GM12878 (cell line): Measurements from ENCODE around the gene FOSB. TPM values are rescaled to one million over a fixed set of nuclear protein-coding genes. Genes with fewer than 3 reads are reported as not detected.

Experiments used
- ATAC-seq: fragments of 200-7000 bp; cut with Tn5 transposase; 3 replicates; pipeline ENCODE4 v1.9.1; 2020; ENCODE audit warnings: mild to moderate bottlenecking, moderate library complexity
- BruUV-seq: library from RNA; stranded (reverse); fragments of 400-500 nt; replicated peaks from 2 replicates; lab custom pipeline; 2021; lab: Mats Ljungman, UMichigan
- CTCF ChIA-PET: fragments of 300-600 bp; sonication (Branson Sonifier 250); formaldehyde crosslinking; extraction: SDS; loops from one replicate; lab custom pipeline; 2021; ENCODE audit warnings: inconsistent platforms; lab: Yijun Ruan, JAX
- POLR2A ChIA-PET: fragments of 350-600 bp; formaldehyde crosslinking; extraction: SDS; loops from one replicate; lab custom pipeline; 2021; ENCODE audit warnings: inconsistent platforms; lab: Charles Lee
- RAD21 ChIA-PET: fragments of 300-600 bp; sonication (Branson Sonifier 250); formaldehyde crosslinking; loops from one replicate; lab custom pipeline; 2023; ENCODE audit warnings: antibody characterized with exemption; ENCODE audit not compliant: unreplicated experiment; lab: Charles Lee
- SMC1A ChIA-PET: fragments of 300-600 bp; sonication (Branson Sonifier 250); formaldehyde crosslinking; loops from one replicate; lab custom pipeline; 2023; ENCODE audit not compliant: unreplicated experiment, uncharacterized antibody; lab: Charles Lee
- DNase-seq: peaks from one replicate; pipeline ENCODE4 v3.0.0-alpha.2; 2011; ENCODE audit warnings: low read depth, low spot score
- FAIRE-seq: peaks from 3 replicates; lab custom pipeline; 2011; peaks lifted over from hg19 to GRCh38; lab: Jason Lieb, UNC
- H2AFZ ChIP-seq: 2 replicates; pipeline ENCODE4 v1.6.0; 2011; ENCODE audit warnings: low read depth, low read length, control low read depth; ENCODE audit not compliant: control insufficient read depth
- H3K27ac ChIP-seq: 2 replicates; pipeline ENCODE4 v1.5.1; 2011; ENCODE audit warnings: control low read depth; ENCODE audit not compliant: control insufficient read depth, insufficient read depth
- H3K27me3 ChIP-seq, 2 experiments: replicated peaks in 1 of 2; 2 replicates each; pipeline versions ENCODE4 v1.6.0 to v1.6.1; 2011; ENCODE audit warnings: low read length in 1 of 2; ENCODE audit not compliant: control insufficient read depth in 2 of 2, insufficient read depth in 2 of 2
- H3K36me3 ChIP-seq, 2 experiments: 2 replicates each; pipeline ENCODE4 v1.5.1; 2011; ENCODE audit warnings: low read length in 1 of 2; ENCODE audit not compliant: control insufficient read depth in 2 of 2, insufficient read depth in 2 of 2
- H3K4me1 ChIP-seq: 2 replicates; pipeline ENCODE4 v1.6.1; 2011; ENCODE audit warnings: mild to moderate bottlenecking, low read length, moderate library complexity, mixed read lengths; ENCODE audit not compliant: control insufficient read depth, insufficient read depth
- H3K4me2 ChIP-seq: 2 replicates; pipeline ENCODE4 v1.6.0; 2011; ENCODE audit warnings: control low read depth; ENCODE audit not compliant: control insufficient read depth, insufficient read depth
- H3K4me3 ChIP-seq: fragments of 200-600 bp; sonication (generic); 2 replicates; pipeline ENCODE4 v1.5.1; 2016
- H3K79me2 ChIP-seq: 2 replicates; pipeline ENCODE4 v1.6.0; 2011; ENCODE audit warnings: low read length; ENCODE audit not compliant: control insufficient read depth, insufficient read depth
- H3K9ac ChIP-seq: 2 replicates; pipeline ENCODE4 v1.8.0; 2011; ENCODE audit warnings: low read length, control low read depth, mixed read lengths; ENCODE audit not compliant: control insufficient read depth, insufficient read depth
- H3K9me3 ChIP-seq: replicated peaks from 3 replicates; pipeline ENCODE4 v1.5.1; 2011; ENCODE audit warnings: mild to moderate bottlenecking, low read length; ENCODE audit not compliant: control insufficient read depth, insufficient read depth
- H4K20me1 ChIP-seq: 2 replicates; pipeline ENCODE4 v1.6.0; 2011; ENCODE audit not compliant: control insufficient read depth, insufficient read depth
- JUND ChIP-seq: IDR thresholded peaks from 2 replicates; pipeline ENCODE4 v1.6.1; 2012; ENCODE audit warnings: low read depth, mild to moderate bottlenecking, low read length, improper control_type of control experiment, moderate library complexity
- PML ChIP-seq: IDR thresholded peaks from 2 replicates; pipeline ENCODE4 v1.6.1; 2012; ENCODE audit warnings: low read length, inconsistent platforms
- ZBTB40 ChIP-seq: fragments of 450-650 bp; IDR thresholded peaks from 2 replicates; pipeline ENCODE4 v1.6.1; 2016; ENCODE audit warnings: mild to moderate bottlenecking, moderate library complexity, borderline replicate concordance
- ZNF384 ChIP-seq: IDR thresholded peaks from 2 replicates; pipeline ENCODE4 v1.6.1; 2012; ENCODE audit warnings: low read depth, mild to moderate bottlenecking, low read length, improper control_type of control experiment, borderline replicate concordance
- WGBS: methylation state at CpG from one replicate; pipeline ENCODE4 v1.1.6; 2016; ENCODE audit warnings: low lambda C conversion rate; ENCODE audit not compliant: insufficient replicate concordance, insufficient coverage; ENCODE audit errors: missing lambda C conversion rate; 5-methylcytosine and 5-hydroxymethylcytosine counted together
- in situ Hi-C: fragments of 300-500 bp; cut with MboI; formaldehyde crosslinking; loops from 9 replicates; pipeline ENCODE4 v1.14.3; 2018; ENCODE audit warnings: mixed read lengths
- intact Hi-C: fragments of 100-400 bp; cut with micrococcal nuclease; formaldehyde crosslinking; loops from one replicate; pipeline ENCODE4 v1.14.2; 2022; ENCODE audit not compliant: unreplicated experiment
- polyA plus RNA-seq, 11 experiments: library from polyadenylated mRNA; depleted of rRNA in 4 of 11; unstranded in 6 of 11; stranded (reverse) in 5 of 11; fragments of >200 nt; fragmentation: Nextera tagmentation in 4 of 11; fragmentation: Illumina TruSeq in 1 of 11; extraction: Ambion mirVana in 4 of 11; extraction: Trizol in 1 of 11; gene quantifications; 1 replicate in 1 of 11; 2 replicates in 10 of 11; pipeline versions ENCODE4 v1.2.1 to v1.2.3, GENCODE V29; 2011 to 2016; ENCODE audit warnings: inconsistent platforms in 2 of 11, missing spikeins in 2 of 11, low read depth in 1 of 11
- total RNA-seq, 4 experiments: library from RNA; depleted of rRNA in 3 of 4; stranded (reverse); fragments of >200 nt in 3 of 4; fragmentation: Illumina TruSeq in 1 of 4; extraction: Trizol in 1 of 4; gene quantifications; 2 replicates each; pipeline versions ENCODE4 v1.2.1 to v1.2.3, GENCODE V29; 2013 to 2021

Gene FOSB
- total and polyA plus RNA-seq, 10 of the 15 experiments (the other 5 are each of a cell fraction or from before 2014, with no cell fraction given): 0.06 to 0.56 (median 0.26) TPM

GRCh38 chr19:45502111-45502510 lies 34.3 kb downstream of the FOSB start:
- H3K4me2 ChIP-seq: peak overlapping the region; percentile 38
- TF ChIP-seq PML (no peak), ZBTB40 (0 out of 2 replicates have a peak, but pooled peaks have one; percentile 37), ZNF384 (peak; percentile 32; the same call in 1 of the 2 replicates), JUND (no peak)
- POLR2A ChIA-PET: interaction anchor here (1.6 kb wide), 1 partner anchor 16 kb away, joined by 3 read pairs; no protein-coding TSS in a partner anchor
- FAIRE-seq (no peak), ATAC-seq (no peak), DNase-seq (no peak)
- H3K9ac ChIP-seq: no peak overlapping the region; the same call in 1 of the 2 replicates
- no peak overlapping the region for H2AFZ ChIP-seq
- CTCF ChIA-PET: no interaction called here
- H3K36me3 ChIP-seq: no peaks in the 10 kb centered on the region
- SMC1A ChIA-PET: no interaction called here
- peaks cover 36% of the 10 kb centered on the region for H3K4me1 ChIP-seq
- in situ Hi-C loops (no loop called here), intact Hi-C loops (no loop called here)
- no peaks in the 10 kb centered on the region for H4K20me1 ChIP-seq
- peaks cover 7% of the 10 kb centered on the region for H3K79me2 ChIP-seq
- H3K27ac ChIP-seq: peak overlapping the region; percentile 24; the same call in 1 of the 2 replicates
- 27% methylated on average over 3 of the region's 5 CpGs for WGBS
- no peak overlapping the region for H3K4me3 ChIP-seq
- no TSS peak for BruUV-seq
- RAD21 ChIA-PET: no interaction called here
- H3K9me3 ChIP-seq: no peaks in the 10 kb centered on the region; the same call in 2 of the 3 replicates
- no peaks in the 10 kb centered on the region for H3K27me3 ChIP-seq
